Kidney (tissue), 22 donors: ENCODE data around the gene TUT7. TPM values are rescaled to one million over a fixed set of nuclear protein-coding genes. Genes with fewer than 3 reads are reported as not detected.
A peak's percentile ranks its signal among the peaks of the same experiment; 100 is the strongest.

ENCODE experiments used
- DNase-seq, 5 donors: peaks; one replicate each; pipeline ENCODE4 v3.0.0-alpha.2; 2013 to 2020
- FAIRE-seq: peaks from 2 replicates; lab custom pipeline; 2012; peaks lifted over from hg19 to GRCh38; lab: Jason Lieb, UNC
- H3K27ac ChIP-seq, 2 donors: one replicate each; pipeline ENCODE4 v1.7.0; 2013; ENCODE audit warnings: low read depth in 2 of 2, low read length in 2 of 2, inconsistent platforms in 1 of 2
- H3K27me3 ChIP-seq: one replicate; pipeline ENCODE4 v1.7.1; 2013; ENCODE audit warnings: low read length, inconsistent platforms; ENCODE audit not compliant: control insufficient read depth, insufficient read depth
- H3K36me3 ChIP-seq, 3 donors: one replicate each; pipeline versions ENCODE4 v1.7.0 to v1.7.1; 2013; ENCODE audit warnings: low read length in 3 of 3, control low read depth in 1 of 3, inconsistent platforms in 1 of 3; ENCODE audit not compliant: insufficient read depth in 3 of 3, control insufficient read depth in 2 of 3
- H3K4me1 ChIP-seq, 3 donors: one replicate each; pipeline versions ENCODE4 v1.7.0 to v1.7.1; 2013; ENCODE audit warnings: low read length in 3 of 3, inconsistent platforms in 1 of 3, low read depth in 1 of 3; ENCODE audit not compliant: control insufficient read depth in 2 of 3, insufficient read depth in 2 of 3
- H3K4me3 ChIP-seq, 3 donors: one replicate each; pipeline versions ENCODE4 v1.7.0 to v1.8.1; 2013; ENCODE audit warnings: low read length in 3 of 3, control low read depth in 1 of 3, inconsistent platforms in 1 of 3
- H3K9ac ChIP-seq, 3 donors: one replicate each; pipeline versions ENCODE4 v1.7.0 to v1.7.1; 2013; ENCODE audit warnings: low read length in 3 of 3, control low read depth in 1 of 3, inconsistent platforms in 1 of 3
- H3K9me3 ChIP-seq, 3 donors: one replicate each; pipeline versions ENCODE4 v1.7.0 to v1.7.1; 2013; ENCODE audit warnings: low read length in 3 of 3, control low read depth in 1 of 3, inconsistent platforms in 1 of 3; ENCODE audit not compliant: control insufficient read depth in 2 of 3, insufficient read depth in 1 of 3
- intact Hi-C: fragments of 100-400 bp; cut with DNase I; formaldehyde crosslinking; loops from one replicate; pipeline ENCODE4 v1.11.1; 2022
- long read RNA-seq, 10 donors: library from polyadenylated mRNA in 1 of 10; unstranded in 1 of 10; transcript quantifications; one replicate each; pipeline ENCODE4 v2.0.0 and lab custom pipeline, GENCODE V29; 2021 to 2026
- polyA plus RNA-seq: library from polyadenylated mRNA; stranded (reverse); fragments of 350-450 nt; fragmentation: Illumina TruSeq; extraction: RNeasy Lipid Tissue Mini Kit (QIAGEN cat#74804); gene quantifications from one replicate; pipeline ENCODE4 v1.2.3, GENCODE V29; 2014; ENCODE audit warnings: low read depth, low replicate concordance; ENCODE audit not compliant: insufficient read depth
- total RNA-seq: library from RNA; stranded (reverse); fragmentation: NEBNext Ultra II Directional; extraction: Animal tissue kit (Norgen Biotek cat#: 25700); gene quantifications from one replicate; pipeline ENCODE4 v1.2.1, GENCODE V29; 2021
- TF ChIP-seq, protein P1 (sequence below): IDR thresholded peaks from 3 replicates; pipeline ENCODE4 v1.5.1; 2012; ENCODE audit warnings: mild to moderate bottlenecking, moderate library complexity, borderline replicate concordance; ENCODE audit not compliant: insufficient read depth; ENCODE audit errors: extremely low read depth
- donor health status: control.
- donor health status: control.
- donor health status: control.
- donor health status: control.
- donor health status: control.
- donor health status: DM: yes; HTN: yes; CAD: no.
- donor health status: Normal renal cell carcinoma (clear cell type).

Gene TUT7, protein sequence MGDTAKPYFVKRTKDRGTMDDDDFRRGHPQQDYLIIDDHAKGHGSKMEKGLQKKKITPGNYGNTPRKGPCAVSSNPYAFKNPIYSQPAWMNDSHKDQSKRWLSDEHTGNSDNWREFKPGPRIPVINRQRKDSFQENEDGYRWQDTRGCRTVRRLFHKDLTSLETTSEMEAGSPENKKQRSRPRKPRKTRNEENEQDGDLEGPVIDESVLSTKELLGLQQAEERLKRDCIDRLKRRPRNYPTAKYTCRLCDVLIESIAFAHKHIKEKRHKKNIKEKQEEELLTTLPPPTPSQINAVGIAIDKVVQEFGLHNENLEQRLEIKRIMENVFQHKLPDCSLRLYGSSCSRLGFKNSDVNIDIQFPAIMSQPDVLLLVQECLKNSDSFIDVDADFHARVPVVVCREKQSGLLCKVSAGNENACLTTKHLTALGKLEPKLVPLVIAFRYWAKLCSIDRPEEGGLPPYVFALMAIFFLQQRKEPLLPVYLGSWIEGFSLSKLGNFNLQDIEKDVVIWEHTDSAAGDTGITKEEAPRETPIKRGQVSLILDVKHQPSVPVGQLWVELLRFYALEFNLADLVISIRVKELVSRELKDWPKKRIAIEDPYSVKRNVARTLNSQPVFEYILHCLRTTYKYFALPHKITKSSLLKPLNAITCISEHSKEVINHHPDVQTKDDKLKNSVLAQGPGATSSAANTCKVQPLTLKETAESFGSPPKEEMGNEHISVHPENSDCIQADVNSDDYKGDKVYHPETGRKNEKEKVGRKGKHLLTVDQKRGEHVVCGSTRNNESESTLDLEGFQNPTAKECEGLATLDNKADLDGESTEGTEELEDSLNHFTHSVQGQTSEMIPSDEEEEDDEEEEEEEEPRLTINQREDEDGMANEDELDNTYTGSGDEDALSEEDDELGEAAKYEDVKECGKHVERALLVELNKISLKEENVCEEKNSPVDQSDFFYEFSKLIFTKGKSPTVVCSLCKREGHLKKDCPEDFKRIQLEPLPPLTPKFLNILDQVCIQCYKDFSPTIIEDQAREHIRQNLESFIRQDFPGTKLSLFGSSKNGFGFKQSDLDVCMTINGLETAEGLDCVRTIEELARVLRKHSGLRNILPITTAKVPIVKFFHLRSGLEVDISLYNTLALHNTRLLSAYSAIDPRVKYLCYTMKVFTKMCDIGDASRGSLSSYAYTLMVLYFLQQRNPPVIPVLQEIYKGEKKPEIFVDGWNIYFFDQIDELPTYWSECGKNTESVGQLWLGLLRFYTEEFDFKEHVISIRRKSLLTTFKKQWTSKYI (N-terminal part only)
- 26.0 TPM for total RNA-seq
- 6.6 TPM for polyA plus RNA-seq
- long read RNA-seq, donor 1, partial matches to known transcripts = 0 of 1 reads
- long read RNA-seq, donor 1, other reads (novel, unspliced or antisense) = 0 of 1 reads
- long read RNA-seq, donor 2, full-length matches to known transcripts = 1 of 1 reads
- long read RNA-seq, donor 2, partial matches to known transcripts = 0 of 1 reads
- long read RNA-seq, donor 2, other reads (novel, unspliced or antisense) = 0 of 1 reads
- long read RNA-seq, donor 3, partial matches to known transcripts = 5 of 6 reads
- long read RNA-seq, donor 3, other reads (novel, unspliced or antisense) = 0 of 6 reads
- long read RNA-seq, donor 4 = 0 reads
- long read RNA-seq, donor 5 = 0 reads
- long read RNA-seq, donor 6 = 0 reads
- long read RNA-seq, donor 7, partial matches to known transcripts = 3 of 4 reads
- long read RNA-seq, donor 7, other reads (novel, unspliced or antisense) = 1 of 4 reads
- long read RNA-seq, donor 8 = 0 reads
- long read RNA-seq, donor 9 = 0 reads
- long read RNA-seq, donor 10 = 0 reads

DNA sequence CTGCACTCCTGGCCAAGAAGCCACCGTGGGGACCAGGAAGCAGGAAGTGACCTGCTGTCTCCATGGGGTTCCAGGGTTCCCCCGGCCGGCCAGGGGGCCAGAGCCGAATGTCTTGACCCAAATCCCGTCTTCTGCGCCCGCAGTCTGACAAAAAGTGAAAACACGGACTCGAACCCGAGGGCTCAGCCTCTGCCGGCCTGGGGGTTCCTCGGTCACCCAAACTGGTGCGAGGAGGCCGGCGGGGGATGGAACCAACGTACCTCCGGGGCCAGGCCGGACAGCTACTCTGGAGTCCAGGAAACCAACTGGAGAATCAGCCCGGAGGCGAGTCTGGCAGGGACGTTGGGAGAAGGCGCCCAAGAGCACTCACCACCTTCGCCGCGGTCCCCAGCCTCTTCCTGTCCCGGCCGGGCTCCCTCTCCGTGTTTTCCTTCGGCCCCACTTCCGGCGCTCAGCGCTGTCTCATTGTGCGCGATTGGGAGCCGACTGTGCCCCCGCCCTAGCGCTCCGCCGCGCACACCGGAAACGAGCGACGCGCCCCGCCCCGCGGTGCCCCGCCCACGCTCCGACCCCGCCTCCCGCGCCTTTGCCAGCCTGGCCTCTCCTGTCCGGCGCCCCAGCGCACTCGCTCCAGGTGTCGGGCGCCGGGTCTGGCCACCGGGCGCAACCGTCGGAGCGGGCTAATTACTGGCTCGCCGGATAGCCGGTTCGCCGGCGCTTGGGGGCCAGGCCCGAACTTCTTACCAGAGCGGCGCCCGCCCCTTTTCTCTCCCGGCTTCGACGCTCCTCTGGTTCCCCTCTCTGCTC lies at the start of gene TUT7:
Gene TUT7, minus strand, starts transcription at position 400 of the 807 bp plus-strand sequence. CDS start 1,211 bp downstream, outside the sequence.
- TF ChIP-seq, protein P1, sequence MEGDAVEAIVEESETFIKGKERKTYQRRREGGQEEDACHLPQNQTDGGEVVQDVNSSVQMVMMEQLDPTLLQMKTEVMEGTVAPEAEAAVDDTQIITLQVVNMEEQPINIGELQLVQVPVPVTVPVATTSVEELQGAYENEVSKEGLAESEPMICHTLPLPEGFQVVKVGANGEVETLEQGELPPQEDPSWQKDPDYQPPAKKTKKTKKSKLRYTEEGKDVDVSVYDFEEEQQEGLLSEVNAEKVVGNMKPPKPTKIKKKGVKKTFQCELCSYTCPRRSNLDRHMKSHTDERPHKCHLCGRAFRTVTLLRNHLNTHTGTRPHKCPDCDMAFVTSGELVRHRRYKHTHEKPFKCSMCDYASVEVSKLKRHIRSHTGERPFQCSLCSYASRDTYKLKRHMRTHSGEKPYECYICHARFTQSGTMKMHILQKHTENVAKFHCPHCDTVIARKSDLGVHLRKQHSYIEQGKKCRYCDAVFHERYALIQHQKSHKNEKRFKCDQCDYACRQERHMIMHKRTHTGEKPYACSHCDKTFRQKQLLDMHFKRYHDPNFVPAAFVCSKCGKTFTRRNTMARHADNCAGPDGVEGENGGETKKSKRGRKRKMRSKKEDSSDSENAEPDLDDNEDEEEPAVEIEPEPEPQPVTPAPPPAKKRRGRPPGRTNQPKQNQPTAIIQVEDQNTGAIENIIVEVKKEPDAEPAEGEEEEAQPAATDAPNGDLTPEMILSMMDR = no peak
- no peaks in the 10 kb centered on the region for H3K27me3 ChIP-seq
- peak within 1 kb of the TSS; percentile 97 for H3K9ac ChIP-seq
- DNase-seq (peak; percentile 98 to 99 (median 98)), FAIRE-seq (no peak)
- H3K36me3 ChIP-seq = peaks cover 0 to 3% (median 0%) of the 10 kb centered on the region in 3 donors
- peak within 1 kb of the TSS; percentile 97 to 98 (median 98) for H3K4me3 ChIP-seq
- intact Hi-C loops = no loop called here
- peaks cover 0 to 5% (median 3%) of the 10 kb centered on the region in 3 donors for H3K4me1 ChIP-seq
- H3K9me3 ChIP-seq = no peaks in the 10 kb centered on the region
- peak within 1 kb of the TSS; percentile 83 to 92 for H3K27ac ChIP-seq

DNA sequence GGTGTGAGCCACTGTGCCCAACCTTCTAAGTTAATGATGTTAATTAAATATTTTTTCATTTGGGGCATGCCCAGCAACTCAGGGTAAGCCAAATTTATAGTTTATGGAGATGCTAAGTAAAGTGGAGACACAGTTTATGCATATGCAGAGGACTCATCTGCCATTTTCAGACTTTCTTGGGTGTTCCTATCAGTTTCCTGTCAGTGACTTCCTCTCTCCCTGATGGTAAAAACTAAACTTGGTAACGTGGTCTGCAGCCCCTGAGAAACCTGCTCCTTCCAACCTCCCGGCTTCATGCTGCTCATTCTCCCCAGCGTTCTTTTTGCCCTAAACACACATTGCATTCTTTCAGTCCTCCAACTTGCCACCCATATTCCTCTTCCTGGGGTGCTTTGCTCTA lies 48.4 kb upstream of the TUT7 start:
- FAIRE-seq (no peak), DNase-seq (no peak)
- Histone ChIP-seq H3K4me3 (no peak overlapping the region), H3K9me3 (no peaks in the 10 kb centered on the region), H3K36me3 (no peaks in the 10 kb centered on the region), H3K9ac (no peak overlapping the region), H3K4me1 (peaks cover 0 to 7% (median 2%) of the 10 kb centered on the region in 3 donors), H3K27ac (no peak overlapping the region), H3K27me3 (no peaks in the 10 kb centered on the region)
- TF ChIP-seq, protein P1 = no peak
- intact Hi-C loops = no loop called here
